Peyer's patch (tissue), 4 donors: ENCODE data around the gene MAPK14.

Experiments used
- POLR2A ChIP-seq, 2 donors: fragments of 450-650 bp; IDR thresholded peaks; one replicate each; pipeline ENCODE4 v1.5.1; 2017; ENCODE audit warnings: antibody characterized with exemption in 2 of 2, mild to moderate bottlenecking in 2 of 2, moderate library complexity in 2 of 2
- TF ChIP-seq, protein P1 (sequence below), 6 experiments: fragments of 450-650 bp in 4 of 6; fragments of 200-600 bp in 2 of 6; sonication (generic) in 1 of 6; IDR thresholded peaks; one replicate each; pipeline ENCODE4 v1.5.1; 2017 to 2019; ENCODE audit warnings: antibody characterized with exemption in 6 of 6, mild to moderate bottlenecking in 3 of 6, moderate library complexity in 1 of 6

DNA sequence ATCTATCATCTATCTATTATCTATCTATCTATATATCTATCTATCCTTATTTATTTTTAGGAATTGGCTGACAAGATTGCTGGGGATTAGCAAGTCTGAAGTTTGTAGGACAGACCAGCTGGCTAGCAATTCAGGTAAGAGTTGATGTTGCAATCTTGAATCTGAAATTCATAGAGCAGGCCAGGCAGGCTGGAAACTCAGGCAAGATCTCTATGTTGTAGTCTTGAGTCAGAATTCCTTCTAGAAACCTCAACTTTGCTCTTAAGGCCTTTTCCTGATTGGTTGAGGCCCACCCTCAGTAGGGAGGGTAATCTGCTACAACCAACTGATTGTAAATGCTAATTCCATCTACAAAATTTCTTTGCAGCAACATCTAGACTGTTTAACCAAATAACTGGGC, 121.9 kb downstream of the MAPK14 start:
- TF ChIP-seq, protein P1, sequence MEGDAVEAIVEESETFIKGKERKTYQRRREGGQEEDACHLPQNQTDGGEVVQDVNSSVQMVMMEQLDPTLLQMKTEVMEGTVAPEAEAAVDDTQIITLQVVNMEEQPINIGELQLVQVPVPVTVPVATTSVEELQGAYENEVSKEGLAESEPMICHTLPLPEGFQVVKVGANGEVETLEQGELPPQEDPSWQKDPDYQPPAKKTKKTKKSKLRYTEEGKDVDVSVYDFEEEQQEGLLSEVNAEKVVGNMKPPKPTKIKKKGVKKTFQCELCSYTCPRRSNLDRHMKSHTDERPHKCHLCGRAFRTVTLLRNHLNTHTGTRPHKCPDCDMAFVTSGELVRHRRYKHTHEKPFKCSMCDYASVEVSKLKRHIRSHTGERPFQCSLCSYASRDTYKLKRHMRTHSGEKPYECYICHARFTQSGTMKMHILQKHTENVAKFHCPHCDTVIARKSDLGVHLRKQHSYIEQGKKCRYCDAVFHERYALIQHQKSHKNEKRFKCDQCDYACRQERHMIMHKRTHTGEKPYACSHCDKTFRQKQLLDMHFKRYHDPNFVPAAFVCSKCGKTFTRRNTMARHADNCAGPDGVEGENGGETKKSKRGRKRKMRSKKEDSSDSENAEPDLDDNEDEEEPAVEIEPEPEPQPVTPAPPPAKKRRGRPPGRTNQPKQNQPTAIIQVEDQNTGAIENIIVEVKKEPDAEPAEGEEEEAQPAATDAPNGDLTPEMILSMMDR (IDR thresholded peaks at IDR 0.05), result no peak
- TF ChIP-seq POLR2A (IDR thresholded peaks at IDR 0.05), result no peak
